BLaER1 (cell line): Measurements from ENCODE around the gene RBM15.
A peak's percentile ranks its signal among the peaks of the same experiment; 100 is the strongest.

ENCODE experiments used
- H3K27ac ChIP-seq: shearing (Covaris generic); formaldehyde crosslinking; 2 replicates; pipeline ENCODE4 v1.8.1; 2022
- H3K27me3 ChIP-seq: shearing (Covaris generic); formaldehyde crosslinking; 2 replicates; pipeline ENCODE4 v1.8.1; 2022
- H3K36me3 ChIP-seq: shearing (Covaris generic); formaldehyde crosslinking; 2 replicates; pipeline ENCODE4 v1.8.1; 2022
- H3K4me1 ChIP-seq: shearing (Covaris generic); formaldehyde crosslinking; 2 replicates; pipeline ENCODE4 v1.8.1; 2022
- H3K4me2 ChIP-seq: shearing (Covaris generic); formaldehyde crosslinking; 2 replicates; pipeline ENCODE4 v1.8.1; 2022
- H3K4me3 ChIP-seq: shearing (Covaris generic); formaldehyde crosslinking; 2 replicates; pipeline ENCODE4 v1.8.1; 2022
- H3K9ac ChIP-seq: shearing (Covaris generic); formaldehyde crosslinking; 2 replicates; pipeline ENCODE4 v1.8.1; 2022
- H3K9me3 ChIP-seq: shearing (Covaris generic); formaldehyde crosslinking; 2 replicates; pipeline ENCODE4 v1.8.1; 2022
- H4K20me1 ChIP-seq: shearing (Covaris generic); formaldehyde crosslinking; 2 replicates; pipeline ENCODE4 v1.8.1; 2022
- Cebpa-rat ChIP-seq: shearing (Covaris generic); IDR thresholded peaks from 2 replicates; pipeline ENCODE4 v1.8.1; 2022

RBM15 gene

DNA sequence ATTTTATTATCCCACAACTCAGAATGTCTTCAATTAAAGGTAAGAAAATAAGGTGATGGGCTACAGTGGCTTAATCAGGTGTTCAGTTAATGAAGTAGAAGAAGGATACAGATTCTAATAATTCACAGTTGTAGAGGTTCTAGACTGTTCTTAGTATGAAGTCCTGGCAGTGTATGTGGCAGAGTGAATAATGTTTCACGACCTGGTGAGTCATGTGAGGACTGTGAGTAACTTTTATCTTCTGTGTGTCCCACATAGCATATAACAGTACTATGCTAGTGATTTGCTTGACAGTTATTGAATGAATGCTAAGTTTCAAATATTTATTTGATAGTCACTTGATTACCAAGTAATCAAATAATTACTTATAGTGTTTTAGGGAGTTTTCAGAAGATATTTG lies 31.6 kb downstream of the RBM15 start:
- H3K9ac ChIP-seq: no peak overlapping the region
- no peak for TF ChIP-seq Cebpa-rat
- no peak overlapping the region for H3K4me2 ChIP-seq
- H3K27me3 ChIP-seq: no peaks in the 10 kb centered on the region
- H3K36me3 ChIP-seq: peaks cover 91% of the 10 kb centered on the region
- H3K4me1 ChIP-seq: no peaks in the 10 kb centered on the region
- no peaks in the 10 kb centered on the region for H3K9me3 ChIP-seq
- H3K4me3 ChIP-seq: no peak overlapping the region
- H4K20me1 ChIP-seq: peaks cover 56% of the 10 kb centered on the region
- no peak overlapping the region for H3K27ac ChIP-seq

DNA sequence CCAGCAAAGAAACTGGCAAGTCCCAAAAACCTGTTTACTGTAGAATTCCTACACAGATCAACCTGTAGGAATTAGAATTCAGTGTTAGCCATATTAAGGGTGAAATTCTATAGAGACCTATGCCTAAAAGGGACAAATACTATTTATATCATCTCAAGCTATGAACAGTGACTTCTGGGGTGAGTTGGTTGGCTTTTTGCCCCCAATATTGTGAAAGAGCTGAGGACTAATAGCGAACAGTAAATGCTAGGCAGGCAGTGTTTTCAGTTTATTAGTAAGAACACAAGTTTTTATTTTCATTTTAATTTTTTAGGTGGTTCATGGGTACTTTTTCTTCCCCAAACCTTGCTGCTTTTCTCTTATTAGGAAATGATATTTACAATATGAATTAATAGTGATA lies 36.3 kb downstream of the RBM15 start:
- Histone ChIP-seq H3K27me3 (no peaks in the 10 kb centered on the region), H3K4me1 (peaks cover 26% of the 10 kb centered on the region), H3K36me3 (peaks cover 87% of the 10 kb centered on the region), H3K9me3 (no peaks in the 10 kb centered on the region), H3K4me2 (no peak overlapping the region), H3K9ac (no peak overlapping the region), H3K27ac (no peak overlapping the region), H4K20me1 (peaks cover 14% of the 10 kb centered on the region), H3K4me3 (no peak overlapping the region)
- no peak for TF ChIP-seq Cebpa-rat

DNA sequence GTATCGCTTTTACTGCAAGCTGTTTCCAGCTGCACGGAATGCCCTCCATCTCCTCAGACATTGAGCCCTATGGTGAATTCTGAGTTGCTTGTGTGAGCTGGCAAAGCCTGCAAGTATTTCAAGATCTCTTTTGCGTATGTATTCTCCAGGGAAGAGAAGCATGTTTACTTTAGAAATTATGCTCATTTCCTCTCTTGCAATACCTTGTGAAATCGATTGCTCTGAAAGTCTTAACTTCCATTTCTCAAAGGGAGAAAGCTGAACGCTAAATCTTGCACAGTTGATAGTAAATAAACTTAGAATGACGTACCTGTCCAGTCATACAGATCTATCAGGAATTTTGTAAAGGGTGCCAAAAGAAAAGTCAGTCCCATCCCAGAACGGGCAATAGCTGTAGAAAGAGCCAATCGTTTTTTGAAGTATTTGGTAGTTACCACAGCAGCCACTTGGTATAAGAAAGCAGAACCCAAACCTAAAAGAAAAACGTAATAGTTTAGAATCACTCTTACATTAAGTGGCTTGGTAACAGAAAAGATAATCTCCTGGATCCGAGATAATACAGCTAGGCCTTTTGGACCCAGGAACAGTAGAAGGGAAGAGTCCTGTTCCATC lies 41.6 kb downstream of the RBM15 start:
- no peak overlapping the region for H3K9ac ChIP-seq
- TF ChIP-seq Cebpa-rat: no peak
- no peak overlapping the region for H3K27ac ChIP-seq
- H3K4me3 ChIP-seq: no peak overlapping the region
- no peaks in the 10 kb centered on the region for H3K27me3 ChIP-seq
- peaks cover 44% of the 10 kb centered on the region for H3K36me3 ChIP-seq
- no peaks in the 10 kb centered on the region for H4K20me1 ChIP-seq
- no peaks in the 10 kb centered on the region for H3K9me3 ChIP-seq
- H3K4me2 ChIP-seq: no peak overlapping the region
- peaks cover 55% of the 10 kb centered on the region for H3K4me1 ChIP-seq

DNA sequence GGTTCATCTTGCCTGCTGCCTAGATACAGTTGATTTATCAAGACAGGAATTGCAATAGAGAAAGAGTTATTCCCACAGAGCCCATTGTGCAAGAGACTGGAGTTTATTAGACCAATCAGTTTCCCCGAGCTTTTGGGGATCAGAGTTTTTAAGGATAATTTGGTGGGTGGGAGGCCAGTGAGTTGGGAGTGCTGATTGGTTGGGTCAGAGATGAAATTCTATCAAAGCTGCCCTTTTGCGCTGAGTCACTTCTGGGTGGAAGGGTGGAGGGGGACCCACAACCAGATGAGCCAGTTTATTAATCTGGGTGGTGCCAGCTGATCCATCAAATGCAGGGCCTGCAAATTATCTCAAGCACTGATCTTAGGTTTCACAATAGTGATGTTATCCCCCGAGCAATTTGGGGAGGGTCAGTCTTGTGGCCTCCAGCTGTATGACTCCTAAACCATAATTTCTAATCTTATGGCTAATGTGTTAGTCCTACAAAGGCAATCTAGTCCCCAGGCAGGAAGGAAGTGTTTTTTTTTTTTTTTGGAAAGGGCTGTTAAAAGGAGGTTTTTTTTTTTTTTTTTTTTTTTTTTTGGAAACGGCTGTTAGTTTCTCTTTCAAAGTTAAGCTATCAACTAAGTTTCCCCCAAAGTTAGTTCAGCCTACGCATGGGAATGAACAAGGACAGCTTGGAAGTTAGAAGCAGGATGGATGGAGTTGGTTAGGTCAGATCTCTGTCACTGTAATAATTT lies 44.2 kb downstream of the RBM15 start:
- Histone ChIP-seq H3K4me1 (peaks cover 43% of the 10 kb centered on the region), H3K4me2 (peak overlapping the region; percentile 69), H3K27ac (peak overlapping the region; percentile 43), H3K36me3 (peaks cover 32% of the 10 kb centered on the region), H4K20me1 (no peaks in the 10 kb centered on the region), H3K9ac (no peak overlapping the region), H3K27me3 (no peaks in the 10 kb centered on the region), H3K4me3 (no peak overlapping the region), H3K9me3 (no peaks in the 10 kb centered on the region)
- no peak for TF ChIP-seq Cebpa-rat

DNA sequence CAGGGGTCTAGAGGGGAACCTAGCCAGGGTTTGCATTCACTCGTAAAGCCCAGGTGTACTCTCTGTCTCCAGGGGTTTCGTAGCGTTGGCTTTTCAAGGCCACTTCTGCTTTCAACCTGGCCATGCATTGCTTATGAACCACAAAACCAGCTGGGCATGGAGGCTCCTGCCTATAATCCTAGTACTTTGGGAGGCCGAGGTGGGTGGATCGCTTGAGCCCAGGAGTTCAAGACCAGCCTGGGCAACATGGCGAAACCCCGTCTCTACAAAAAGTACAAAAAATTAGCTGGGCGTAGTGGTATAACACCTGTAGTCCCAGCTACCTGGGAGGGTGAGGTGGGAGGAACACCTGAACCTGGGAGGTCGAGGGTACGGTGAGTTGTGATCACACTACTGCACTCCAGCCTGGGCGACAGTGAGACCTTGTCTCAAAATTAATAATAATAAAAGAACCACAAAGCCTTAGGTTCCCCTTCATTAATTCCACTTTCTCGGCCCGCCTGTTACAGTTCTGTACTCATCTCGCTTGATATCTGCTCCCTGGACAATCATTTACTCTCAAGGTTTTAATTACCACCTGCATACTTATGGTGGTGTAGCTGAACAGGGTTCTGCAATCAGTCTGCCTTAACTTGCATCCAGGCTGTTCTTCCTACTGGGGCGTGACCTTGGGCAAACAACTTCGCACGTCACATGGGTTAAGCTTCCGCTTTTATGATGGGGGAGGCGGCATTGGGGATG lies 45.6 kb downstream of the RBM15 start:
- Histone ChIP-seq H3K36me3 (peaks cover 19% of the 10 kb centered on the region), H3K27me3 (no peaks in the 10 kb centered on the region), H3K27ac (no peak overlapping the region), H3K9ac (no peak overlapping the region), H3K4me1 (peaks cover 34% of the 10 kb centered on the region), H3K4me2 (peak overlapping the region; percentile 69), H4K20me1 (no peaks in the 10 kb centered on the region), H3K9me3 (no peaks in the 10 kb centered on the region), H3K4me3 (no peak overlapping the region)
- TF ChIP-seq Cebpa-rat: no peak

DNA sequence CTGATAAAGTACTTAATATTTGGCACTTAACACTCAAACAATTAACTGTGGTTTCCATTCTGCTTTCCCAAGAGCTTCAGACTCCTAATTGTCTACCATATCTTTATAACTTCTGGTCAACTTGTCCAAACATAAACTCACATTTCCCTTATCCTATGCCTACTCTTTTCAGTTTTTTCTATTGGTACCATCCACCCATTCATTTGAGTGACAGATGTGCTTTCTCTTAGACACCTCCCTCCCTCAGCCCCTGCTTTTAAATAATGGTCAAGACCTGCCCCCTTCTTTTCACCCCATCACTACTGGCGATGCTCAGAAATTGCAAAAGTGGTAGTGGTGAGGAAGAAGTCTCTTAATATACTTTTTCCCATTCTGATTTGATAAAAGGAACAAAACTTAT lies 46.2 kb downstream of the RBM15 start:
- H3K27ac ChIP-seq: no peak overlapping the region
- no peaks in the 10 kb centered on the region for H4K20me1 ChIP-seq
- H3K4me1 ChIP-seq: peaks cover 29% of the 10 kb centered on the region
- no peak for TF ChIP-seq Cebpa-rat
- H3K9ac ChIP-seq: no peak overlapping the region
- H3K9me3 ChIP-seq: no peaks in the 10 kb centered on the region
- peak overlapping the region; percentile 69 for H3K4me2 ChIP-seq
- H3K27me3 ChIP-seq: no peaks in the 10 kb centered on the region
- H3K36me3 ChIP-seq: peaks cover 15% of the 10 kb centered on the region; the same call in 1 of the 2 replicates
- H3K4me3 ChIP-seq: no peak overlapping the region

DNA sequence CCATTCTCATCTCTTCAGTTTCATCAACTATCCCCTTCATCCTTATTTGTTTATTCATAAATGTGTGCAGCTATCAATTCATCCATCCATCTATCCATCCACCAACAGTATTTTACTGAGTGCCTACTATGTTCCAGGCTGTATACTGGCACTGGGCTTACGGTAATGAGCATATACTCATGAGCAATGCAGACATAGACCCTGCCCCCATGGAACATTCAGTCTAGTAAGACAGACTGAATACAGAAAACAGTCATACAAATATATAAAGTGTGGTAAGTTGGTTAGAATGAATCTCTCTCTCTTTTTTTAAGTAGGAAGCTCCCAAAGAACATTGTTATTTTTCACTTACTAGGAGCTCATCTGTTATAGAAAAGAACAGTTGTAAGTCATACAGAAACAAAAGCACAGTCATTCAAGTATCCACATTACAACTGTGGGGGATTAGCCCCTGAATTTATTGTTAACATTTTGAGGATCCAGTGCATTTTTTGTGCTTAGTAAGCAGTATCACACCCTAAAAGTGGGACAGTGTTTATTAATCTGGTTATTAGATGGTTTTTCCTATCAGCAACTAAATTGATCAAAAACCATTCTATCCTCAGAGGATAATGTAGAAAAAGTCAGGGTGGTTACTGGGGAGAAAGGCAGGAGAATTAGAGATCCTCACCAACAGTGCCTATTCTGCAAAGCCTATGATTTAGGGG lies 48.0 kb downstream of the RBM15 start:
- Histone ChIP-seq H3K27ac (no peak overlapping the region), H3K4me2 (no peak overlapping the region), H4K20me1 (no peaks in the 10 kb centered on the region), H3K36me3 (peaks cover 8% of the 10 kb centered on the region; the same call in 1 of the 2 replicates), H3K27me3 (no peaks in the 10 kb centered on the region), H3K9me3 (no peaks in the 10 kb centered on the region), H3K4me3 (no peak overlapping the region), H3K4me1 (peaks cover 35% of the 10 kb centered on the region), H3K9ac (no peak overlapping the region)
- no peak for TF ChIP-seq Cebpa-rat

DNA sequence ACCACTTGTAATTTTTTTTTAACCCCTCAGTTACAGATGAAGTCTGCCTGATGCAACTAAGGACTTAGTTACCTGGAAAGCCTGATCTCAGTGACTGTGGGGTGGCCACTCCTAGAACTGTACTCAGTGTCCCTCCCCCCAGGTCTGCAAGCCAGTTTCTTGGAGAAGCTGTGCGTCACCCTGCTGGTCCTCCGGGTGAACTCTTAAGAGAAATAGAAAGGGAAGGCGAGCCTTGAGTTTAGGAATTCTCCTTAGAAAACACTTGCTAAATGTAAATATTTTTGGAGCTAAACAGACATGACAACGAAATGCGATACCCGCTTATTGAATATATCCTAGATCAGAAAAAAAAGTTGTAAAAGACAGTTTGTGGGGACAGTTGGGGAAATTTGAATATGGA lies 50.9 kb downstream of the RBM15 start:
- Histone ChIP-seq H3K4me1 (peaks cover 9% of the 10 kb centered on the region), H4K20me1 (no peaks in the 10 kb centered on the region), H3K36me3 (peaks cover 25% of the 10 kb centered on the region), H3K4me3 (no peak overlapping the region), H3K9me3 (no peaks in the 10 kb centered on the region), H3K27ac (no peak overlapping the region), H3K27me3 (no peaks in the 10 kb centered on the region), H3K4me2 (no peak overlapping the region), H3K9ac (no peak overlapping the region)
- no peak for TF ChIP-seq Cebpa-rat

DNA sequence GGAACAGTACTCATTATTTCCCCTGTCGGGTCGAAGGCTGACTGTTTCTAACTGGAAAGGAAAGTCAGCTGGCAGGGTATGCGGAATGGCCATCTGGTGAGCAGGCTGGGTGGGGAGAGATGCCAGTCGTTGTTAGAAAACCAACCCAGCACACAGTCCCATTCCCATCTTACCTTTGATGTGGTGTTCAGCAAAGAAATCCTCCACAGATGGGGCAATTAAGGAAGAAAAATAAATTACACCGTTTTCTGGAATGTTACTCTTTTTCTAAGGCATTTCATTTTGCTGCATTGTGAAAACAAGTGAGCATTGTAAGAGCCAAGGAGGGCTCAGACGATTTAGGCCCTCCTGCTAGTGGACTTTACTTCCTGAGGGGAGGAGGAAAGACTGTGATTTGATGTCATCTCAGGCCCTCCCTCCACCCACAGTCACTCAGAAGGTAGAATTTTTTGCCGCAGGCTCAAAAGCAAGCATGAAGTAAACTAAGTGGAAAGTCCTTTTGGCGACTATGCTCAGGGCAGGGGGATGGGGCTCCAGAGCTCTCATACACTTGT lies 51.6 kb downstream of the RBM15 start, which contains the start of gene SLC16A4:
Gene SLC16A4 (minus strand): TSS at position 335 of the 554 bp plus-strand sequence. CDS start 1,703 bp downstream, outside the sequence.
- no peak within 1 kb of the TSS for H3K27ac ChIP-seq
- no peak within 1 kb of the TSS for H3K4me2 ChIP-seq
- H3K9me3 ChIP-seq: peaks cover 4% of the 10 kb centered on the region; the same call in 1 of the 2 replicates
- no peaks in the 10 kb centered on the region for H3K27me3 ChIP-seq
- H3K4me3 ChIP-seq: no peak within 1 kb of the TSS
- H3K36me3 ChIP-seq: peaks cover 32% of the 10 kb centered on the region
- H4K20me1 ChIP-seq: no peaks in the 10 kb centered on the region
- H3K9ac ChIP-seq: no peak within 1 kb of the TSS
- no peak for TF ChIP-seq Cebpa-rat
- H3K4me1 ChIP-seq: 0 out of 2 replicates have a peak, but pooled peaks cover 5% of the 10 kb centered on the region
